ENCODE data around the gene PLAA. TPM values are rescaled to one million over a fixed set of nuclear protein-coding genes. Genes with fewer than 3 reads are reported as not detected.
A peak's percentile ranks its signal among the peaks of the same experiment; 100 is the strongest.
"Not testable (repeated sequence)": the region's sequence is repeated elsewhere in the genome, so short reads cannot be mapped to it uniquely, and the experiment has no call there.

PLAA gene
- total RNA-seq, 1 experiment from 2014 or later = 25.4 TPM

GRCh38 chr9:26880262-26880661, 66.8 kb downstream of the PLAA start:
- peaks cover 17% of the 10 kb centered on the region for H3K36me3 ChIP-seq
- no peaks in the 10 kb centered on the region for H3K9me3 ChIP-seq
- H3K27me3 ChIP-seq = no peaks in the 10 kb centered on the region
- no peak for DNase-seq
- no peak overlapping the region for H3K4me3 ChIP-seq

- H3K9me3 ChIP-seq, H3K4me3 ChIP-seq, H3K27me3 ChIP-seq, DNase-seq, H3K36me3 ChIP-seq: not testable (repeated sequence)
These were observed 71.9 kb downstream of the PLAA start for GRCh38 chr9:26875155-26875554.

GRCh38 chr9:26870292-26870691, 76.8 kb downstream of the PLAA start:
- Histone ChIP-seq H3K36me3 (no peaks in the 10 kb centered on the region), H3K4me3 (no peak overlapping the region), H3K9me3 (no peaks in the 10 kb centered on the region), H3K27me3 (no peaks in the 10 kb centered on the region)
- DNase-seq = no peak

GRCh38 chr9:26863074-26863473, 84.0 kb downstream of the PLAA start:
- H3K36me3 ChIP-seq = no peaks in the 10 kb centered on the region; the same call in 1 of the 2 replicates
- no peaks in the 10 kb centered on the region for H3K9me3 ChIP-seq
- H3K4me3 ChIP-seq = no peak overlapping the region
- no peaks in the 10 kb centered on the region for H3K27me3 ChIP-seq
- no peak for DNase-seq

GRCh38 chr9:26856413-26857032, 90.5 kb downstream of the PLAA start:
- peak; percentile 2 for DNase-seq
- Histone ChIP-seq H3K9me3 (no peaks in the 10 kb centered on the region), H3K36me3 (peaks cover 2% of the 10 kb centered on the region; the same call in 1 of the 2 replicates), H3K4me3 (no peak overlapping the region), H3K27me3 (no peaks in the 10 kb centered on the region)

Other genes with a start within 250 kb of the PLAA start
- gene CAAP1, start 54.4 kb downstream of the PLAA start, total RNA-seq (2014; rRNA removed; shearing (Covaris generic); ENCODE audit: low replicate concordance) = 15.3 and 20.9 TPM in 2 replicates
- 10.6 and 12.6 TPM in 2 replicates for gene IFT74, start 9.2 kb upstream of the PLAA start, total RNA-seq (2014; rRNA removed; shearing (Covaris generic); ENCODE audit: low replicate concordance)
- not detected in 2 replicates for gene LRRC19, start 58.4 kb upstream of the PLAA start, total RNA-seq (2014; rRNA removed; shearing (Covaris generic); ENCODE audit: low replicate concordance)
- gene TEK, start 162.0 kb upstream of the PLAA start, total RNA-seq (2014; rRNA removed; shearing (Covaris generic); ENCODE audit: low replicate concordance) = 0.07 and 0.42 TPM in 2 replicates